ENCODE data around the gene FOSL2.
"Not testable (repeated sequence)": the region's sequence is repeated elsewhere in the genome, so short reads cannot be mapped to it uniquely, and the experiment has no call there.

The FOSL2 gene

GRCh38 chr2:28357948-28358667 lies 34.5 kb upstream of the FOSL2 start:
- DNase-seq: no peak

GRCh38 chr2:28358668-28359201 lies 33.9 kb upstream of the FOSL2 start:
- DNase-seq: no peak

- DNase-seq: no peak
These were observed 33.2 kb upstream of the FOSL2 start for GRCh38 chr2:28359222-28360057.

DNA sequence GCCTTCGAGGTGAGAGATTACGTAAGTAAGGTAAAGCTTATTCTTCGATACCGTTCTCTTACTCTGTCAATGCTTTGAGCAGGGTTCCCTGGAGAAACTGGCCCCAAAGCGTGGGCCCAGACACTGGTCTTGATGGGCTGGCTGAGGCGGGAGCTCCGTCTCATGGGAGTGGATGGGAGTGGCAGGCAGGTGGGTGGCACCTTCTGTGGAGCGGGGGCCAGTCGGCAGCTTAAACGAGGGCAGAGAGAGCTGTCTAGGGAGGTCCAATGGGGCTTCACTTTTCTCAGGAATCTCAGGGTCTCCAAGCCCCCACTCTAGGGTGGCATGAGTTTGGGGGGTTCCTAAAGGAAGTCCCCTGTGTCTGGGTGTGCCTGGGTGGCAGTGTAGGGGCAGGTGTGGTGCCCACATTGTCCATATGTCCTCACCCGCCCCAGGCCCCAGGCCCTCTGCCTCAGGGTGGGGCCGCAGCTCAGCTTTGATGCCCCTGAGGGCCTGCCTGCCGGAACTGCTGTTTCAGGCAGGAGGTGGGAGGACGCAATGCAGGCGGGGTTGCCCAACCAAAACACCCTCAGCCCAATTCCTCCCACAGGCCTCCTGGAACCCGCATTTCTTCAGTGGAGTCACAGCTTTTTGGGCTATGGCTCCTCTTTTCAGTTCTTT lies 32.5 kb upstream of the FOSL2 start:
- no peak for DNase-seq

GRCh38 chr2:28360718-28361293 lies 31.9 kb upstream of the FOSL2 start:
- DNase-seq: no peak

DNA sequence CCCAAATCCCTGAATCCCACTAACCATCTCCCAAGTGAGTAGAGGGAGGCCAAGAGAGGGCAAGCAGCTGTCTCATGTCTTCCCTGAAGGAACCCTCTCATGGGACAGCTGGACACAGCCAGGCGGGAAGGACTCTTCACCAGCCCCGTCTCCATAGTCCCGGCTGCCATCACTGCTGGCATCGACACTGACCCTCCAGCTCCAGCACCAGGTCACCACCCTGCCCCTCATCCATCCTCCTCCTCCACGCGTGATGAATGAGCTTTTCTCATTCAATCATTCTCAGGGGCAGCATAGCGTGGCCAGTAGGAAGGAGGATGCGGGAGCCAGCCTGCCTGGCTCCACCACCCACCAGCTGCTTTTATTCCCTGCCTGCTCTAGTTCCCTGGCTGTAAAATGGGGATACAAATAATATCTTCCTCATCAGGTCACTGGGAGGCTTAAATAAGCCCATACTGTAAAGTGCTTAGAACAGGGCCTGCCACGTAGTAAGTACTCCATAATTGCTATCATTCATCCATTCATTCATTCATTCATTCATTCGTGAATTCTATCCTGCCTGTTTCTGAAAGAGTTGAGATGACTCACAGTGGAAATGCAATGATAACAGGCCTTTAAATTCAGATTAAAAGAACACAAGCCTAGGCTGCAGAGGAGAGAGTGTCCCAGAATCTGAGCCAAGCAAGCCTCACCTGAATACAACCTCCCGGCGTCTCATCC lies 30.5 kb upstream of the FOSL2 start:
- DNase-seq: no peak

DNA sequence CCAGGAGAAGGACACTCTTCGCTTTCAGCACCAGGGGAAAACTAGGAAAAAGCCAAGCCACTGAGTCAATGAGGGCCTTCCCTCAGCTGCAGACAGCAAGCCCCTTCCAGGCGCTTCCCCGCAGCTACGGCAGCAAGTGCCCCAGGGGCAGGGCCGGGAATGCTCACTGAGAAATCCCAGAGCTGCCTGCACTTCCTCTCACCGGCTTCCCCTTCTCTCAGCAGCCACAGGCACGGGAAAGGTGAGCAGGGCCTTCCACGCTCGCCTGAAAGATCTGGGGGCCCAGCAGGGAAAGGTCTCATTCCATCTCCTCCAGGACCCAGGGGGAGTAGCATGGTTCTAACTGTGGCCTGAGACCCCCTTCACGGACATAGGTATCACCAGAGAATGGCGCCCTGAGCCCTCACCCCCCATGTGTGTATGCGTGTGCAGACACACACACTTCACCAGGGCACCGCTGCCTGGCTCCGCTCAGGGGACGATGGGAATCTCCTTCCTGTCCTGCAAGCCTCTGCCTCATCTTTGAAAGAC lies 29.6 kb upstream of the FOSL2 start:
- DNase-seq: no peak

GRCh38 chr2:28363686-28364280 lies 28.9 kb upstream of the FOSL2 start:
- no peak for DNase-seq

DNA sequence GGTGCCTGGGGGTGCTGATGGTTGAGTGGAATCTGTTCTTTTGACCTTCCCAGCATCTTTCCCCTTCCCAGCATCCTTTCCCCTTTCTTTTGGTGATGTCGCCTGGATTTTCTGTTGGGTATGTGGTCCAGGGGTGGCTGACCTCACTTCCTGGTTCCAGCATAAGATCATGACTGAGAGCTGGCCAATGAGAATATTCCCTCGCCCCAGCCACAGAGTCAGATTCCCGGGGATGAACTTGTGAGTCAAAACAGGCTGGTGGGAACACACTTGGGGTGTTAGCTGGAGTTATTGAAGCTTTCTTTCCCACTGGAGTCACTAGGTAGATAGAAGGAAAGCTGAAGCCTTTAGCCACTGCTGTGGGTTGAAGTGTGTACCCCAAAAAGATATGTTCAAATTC lies 28.0 kb upstream of the FOSL2 start:
- DNase-seq: no peak

DNA sequence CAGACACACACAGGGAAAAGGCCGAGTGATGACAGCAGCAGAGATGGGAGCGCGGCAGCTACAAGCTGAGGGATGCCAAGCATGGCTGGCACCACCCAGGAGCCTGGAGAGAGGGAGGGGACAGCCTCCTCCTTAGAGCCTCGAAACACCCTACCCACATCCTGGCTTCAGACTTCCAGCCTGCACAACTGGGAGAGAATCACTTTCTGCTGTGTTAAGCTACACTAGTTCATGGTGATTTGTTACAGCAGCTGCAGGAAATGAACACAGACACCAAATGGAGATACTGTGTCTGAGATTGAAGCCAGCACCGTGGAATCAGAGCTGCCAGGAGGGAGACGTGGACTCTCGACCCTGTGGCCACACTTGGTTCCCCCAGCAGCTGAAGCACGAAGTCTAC lies 27.5 kb upstream of the FOSL2 start:
- DNase-seq: no peak

GRCh38 chr2:28366149-28366495 lies 26.5 kb upstream of the FOSL2 start:
- DNase-seq: no peak

GRCh38 chr2:28366496-28367282 lies 26.0 kb upstream of the FOSL2 start:
- DNase-seq: no peak

GRCh38 chr2:28367667-28368356 lies 24.8 kb upstream of the FOSL2 start:
- no peak for DNase-seq

DNA sequence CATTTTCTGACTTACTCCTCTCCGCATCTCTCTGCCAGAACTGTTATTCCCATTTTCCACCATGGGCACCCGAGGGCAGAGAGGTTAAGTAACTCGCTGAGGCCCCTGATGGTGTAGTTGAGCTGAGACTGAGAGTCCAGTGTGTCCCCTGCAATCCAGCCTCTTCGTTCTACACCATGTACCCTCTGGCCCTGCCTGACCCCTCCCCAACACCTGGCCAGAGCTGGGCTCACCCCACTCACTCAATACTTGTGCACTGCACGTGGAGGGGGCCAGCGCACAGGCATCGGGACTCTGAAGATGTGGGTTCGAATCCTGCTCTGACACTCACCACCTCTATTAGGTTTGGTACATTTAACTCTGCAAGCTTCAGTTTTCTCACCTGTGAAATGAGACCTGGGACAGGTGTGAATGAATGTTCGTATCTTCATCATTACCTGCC lies 24.3 kb upstream of the FOSL2 start:
- DNase-seq: no peak

DNA sequence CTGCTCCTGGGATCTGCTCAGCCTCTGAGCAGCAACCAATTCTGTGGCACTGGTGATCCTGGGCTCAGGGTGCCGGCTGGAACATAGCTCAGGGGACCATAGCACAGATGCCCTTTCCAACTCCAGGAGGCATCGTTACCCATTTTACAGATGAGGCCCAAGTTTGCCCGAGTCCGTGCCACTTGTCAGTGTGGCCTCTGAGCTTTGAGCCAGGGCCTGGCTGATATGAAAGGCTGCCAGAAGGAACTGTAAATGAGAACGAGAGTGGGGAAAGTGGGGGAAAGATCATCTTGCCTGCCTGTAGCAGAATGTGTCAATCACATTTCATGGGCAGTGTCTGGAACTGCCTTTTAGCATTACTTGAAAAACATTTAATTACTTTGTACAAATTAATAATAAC lies 23.3 kb upstream of the FOSL2 start:
- no peak for DNase-seq

- DNase-seq: no peak
These were observed 22.3 kb upstream of the FOSL2 start for GRCh38 chr2:28370354-28370753.

- DNase-seq: not testable (repeated sequence)
These were observed 20.9 kb upstream of the FOSL2 start for GRCh38 chr2:28371728-28372127.

GRCh38 chr2:28373854-28374253 lies 18.8 kb upstream of the FOSL2 start:
- no peak for DNase-seq

DNA sequence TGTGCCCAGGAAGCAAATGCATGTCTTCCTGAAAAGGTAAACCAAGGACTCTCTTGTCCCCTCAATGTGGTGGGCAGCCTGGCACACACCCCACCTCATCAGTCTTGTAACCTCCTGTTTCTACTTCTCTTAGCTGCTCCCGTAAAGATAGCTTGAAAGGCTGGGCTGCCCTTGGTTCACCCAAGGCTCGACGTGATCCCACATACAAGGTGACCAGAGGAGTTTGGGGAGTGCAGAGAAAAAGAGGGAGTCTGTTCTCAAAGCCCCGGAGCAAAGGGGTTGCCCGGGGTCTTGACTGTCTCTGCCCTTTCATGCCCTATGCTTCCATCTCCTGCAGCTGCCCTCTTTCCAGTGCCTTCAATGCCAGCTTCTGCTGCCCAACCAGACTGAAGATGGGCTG lies 18.3 kb upstream of the FOSL2 start:
- no peak for DNase-seq

DNA sequence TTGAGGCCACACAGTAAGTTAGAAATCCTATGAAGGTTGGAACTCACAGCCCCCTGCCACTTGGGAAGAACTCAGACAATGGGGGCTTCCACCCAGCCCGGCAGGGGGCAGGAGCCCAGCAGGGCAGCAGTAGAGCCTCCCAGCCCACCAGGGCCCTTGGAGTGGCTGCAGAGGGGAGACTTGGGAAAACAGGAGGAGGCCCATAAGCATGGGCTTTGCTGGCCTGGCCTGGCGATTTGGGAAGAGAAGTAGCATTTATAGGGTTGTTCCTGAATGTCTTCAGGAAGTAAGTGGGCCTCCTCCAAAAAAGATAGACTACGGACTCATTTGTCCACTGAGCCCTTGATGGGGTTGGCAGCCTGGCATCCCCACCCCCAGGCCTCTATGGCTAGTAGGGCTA lies 17.4 kb upstream of the FOSL2 start:
- DNase-seq: no peak
